Skeletal muscle tissue (tissue), 4 donors: Measurements from ENCODE around the gene LRRC25. TPM values are rescaled to one million over a fixed set of nuclear protein-coding genes. Genes with fewer than 3 reads are reported as not detected.

Experiments
- H3K27ac ChIP-seq: one replicate; pipeline ENCODE4 v1.7.0; 2013; ENCODE audit warnings: mild to moderate bottlenecking, low read depth, low read length, inconsistent platforms
- H3K27me3 ChIP-seq, 3 donors: one replicate each; pipeline ENCODE4 v1.7.0; 2013; ENCODE audit warnings: low read length in 3 of 3; ENCODE audit not compliant: control insufficient read depth in 3 of 3, insufficient read depth in 3 of 3
- H3K36me3 ChIP-seq, 3 donors: one replicate each; pipeline ENCODE4 v1.7.0; 2013; ENCODE audit warnings: low read length in 3 of 3; ENCODE audit not compliant: control insufficient read depth in 3 of 3, insufficient read depth in 3 of 3
- H3K4me1 ChIP-seq, 3 donors: one replicate each; pipeline ENCODE4 v1.7.0; 2013; ENCODE audit warnings: low read length in 3 of 3, mild to moderate bottlenecking in 3 of 3; ENCODE audit not compliant: control insufficient read depth in 3 of 3, insufficient read depth in 3 of 3
- H3K4me3 ChIP-seq, 3 donors: one replicate each; pipeline ENCODE4 v1.7.0; 2013; ENCODE audit warnings: low read length in 3 of 3
- H3K9ac ChIP-seq, 3 donors: one replicate each; pipeline ENCODE4 v1.7.0; 2013; ENCODE audit warnings: low read length in 3 of 3, mild to moderate bottlenecking in 3 of 3, moderate library complexity in 2 of 3, low read depth in 1 of 3
- H3K9me3 ChIP-seq, 3 donors: one replicate each; pipeline ENCODE4 v1.7.0; 2013; ENCODE audit warnings: low read length in 3 of 3; ENCODE audit not compliant: control insufficient read depth in 3 of 3
- total RNA-seq: library from RNA; depleted of rRNA; stranded (reverse); fragments of >200 nt; gene quantifications from one replicate; pipeline ENCODE4 v1.2.3, GENCODE V29; 2014
- donor health status: Osteomylitis.

LRRC25 gene
- total RNA-seq, 1 donor from 2014 or later = 2.1 TPM

DNA sequence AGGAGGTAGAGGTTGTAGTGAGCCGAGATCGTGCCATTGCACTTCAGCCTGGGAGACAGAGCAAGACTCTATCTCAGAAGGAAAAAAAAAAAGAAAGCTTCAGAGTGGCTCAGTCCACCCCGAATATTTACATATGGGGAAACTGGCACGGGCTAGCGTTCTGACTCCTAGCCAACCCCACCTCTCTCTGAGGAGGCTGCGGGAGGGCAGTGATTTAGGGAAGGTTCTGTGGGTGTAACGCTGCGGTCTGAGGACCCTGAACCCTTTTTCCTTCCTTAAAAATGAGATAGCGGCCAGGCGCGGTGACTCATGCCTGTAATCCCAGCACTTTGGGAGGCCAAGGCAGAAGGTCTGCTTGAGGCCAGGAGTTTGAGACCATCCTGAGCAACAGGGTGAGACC lies 5.0 kb downstream of the LRRC25 start:
- H3K27me3 ChIP-seq = peaks cover 0 to 8% (median 1%) of the 10 kb centered on the region in 3 donors
- H3K36me3 ChIP-seq = peaks cover 0 to 13% (median 0%) of the 10 kb centered on the region in 3 donors
- H3K9me3 ChIP-seq = peaks cover 0 to 2% (median 0%) of the 10 kb centered on the region in 3 donors
- H3K27ac ChIP-seq = no peak overlapping the region
- no peak overlapping the region for H3K9ac ChIP-seq
- H3K4me1 ChIP-seq = peaks cover 11 to 27% (median 24%) of the 10 kb centered on the region in 3 donors
- H3K4me3 ChIP-seq = no peak overlapping the region

DNA sequence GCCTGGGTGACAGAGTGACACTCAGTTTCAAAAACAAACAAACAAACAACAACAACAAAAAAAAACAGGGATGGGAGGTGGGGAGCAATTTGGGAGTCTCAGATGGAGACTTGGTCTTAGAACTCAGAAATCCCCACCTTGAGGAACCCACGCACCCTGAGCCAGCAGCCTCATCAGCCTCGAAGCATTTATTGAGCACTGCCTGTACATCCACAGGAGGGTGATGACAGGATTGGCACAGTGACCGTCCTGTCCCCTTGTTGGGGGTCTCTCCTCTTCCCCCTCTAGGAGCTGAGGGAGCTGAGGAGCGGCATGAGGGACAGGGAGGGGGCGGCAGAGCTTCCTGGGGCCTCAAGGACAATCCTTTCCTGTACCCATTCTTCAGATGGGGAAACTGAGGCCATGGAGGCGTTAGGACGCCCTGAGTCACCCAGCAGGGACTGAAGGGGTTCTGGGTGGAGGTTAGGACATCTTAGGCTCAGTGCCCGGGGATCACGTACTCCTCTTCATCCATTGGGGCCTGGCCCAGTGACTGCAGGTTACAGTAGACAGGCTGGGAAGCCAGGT lies 5.8 kb downstream of the LRRC25 start:
- Histone ChIP-seq H3K27me3 (peaks cover 0 to under 1% (median 0%) of the 10 kb centered on the region in 3 donors), H3K36me3 (peaks cover 0 to 13% (median 0%) of the 10 kb centered on the region in 3 donors), H3K4me3 (no peak overlapping the region)

DNA sequence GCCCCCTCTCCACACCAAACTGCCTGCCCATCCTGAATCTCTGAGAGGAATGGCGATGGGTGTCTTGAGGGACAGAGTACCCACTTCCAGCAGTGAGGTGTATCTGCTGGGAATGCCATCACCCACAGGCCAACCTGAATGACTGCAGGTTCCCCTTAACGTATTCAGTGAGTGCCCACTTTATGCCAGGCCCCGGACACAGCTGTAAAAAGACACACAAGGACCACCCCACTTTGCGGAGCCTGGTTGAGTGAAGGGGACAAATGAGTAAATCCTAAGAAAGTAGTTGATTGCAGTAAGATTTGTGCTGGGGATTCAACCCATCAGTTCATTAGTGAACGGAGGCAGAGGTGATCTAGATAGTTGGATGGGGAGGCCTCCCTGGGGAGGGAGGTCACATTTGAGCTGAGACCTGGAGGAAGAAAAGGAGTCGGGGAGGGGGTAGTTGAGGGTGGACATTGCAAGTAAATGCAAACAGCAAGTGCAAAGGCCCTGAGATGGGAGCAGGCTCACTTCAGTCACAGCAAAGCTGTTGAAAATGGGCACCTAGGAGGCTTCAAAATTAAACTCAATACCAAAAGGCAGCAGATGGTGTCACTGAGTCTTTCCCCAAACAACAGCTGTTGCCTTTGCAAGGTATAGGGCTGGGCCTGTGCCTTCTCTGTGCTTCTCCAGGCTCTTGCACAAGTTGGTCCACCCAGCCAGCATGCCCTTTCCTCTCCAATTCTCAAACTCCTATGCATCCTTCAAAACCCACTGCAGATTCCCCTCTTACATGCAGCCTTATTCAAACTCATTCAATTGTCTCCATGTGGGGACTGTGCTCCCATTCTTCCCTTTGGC lies 7.1 kb downstream of the LRRC25 start:
- H3K9me3 ChIP-seq = peaks cover 0 to 2% (median 0%) of the 10 kb centered on the region in 3 donors
- H3K27me3 ChIP-seq = peaks cover 0 to 7% (median 3%) of the 10 kb centered on the region in 3 donors
- peaks cover 0 to 13% (median 0%) of the 10 kb centered on the region in 3 donors for H3K36me3 ChIP-seq
- no peak overlapping the region for H3K9ac ChIP-seq
- no peak overlapping the region for H3K27ac ChIP-seq
- peak overlapping the region in 1 of 3 donors; percentile 12 for H3K4me3 ChIP-seq
- H3K4me1 ChIP-seq = peaks cover 5 to 17% (median 14%) of the 10 kb centered on the region in 3 donors

More for the DNA sequence above, 5.8 kb downstream of the LRRC25 start:
- Histone ChIP-seq H3K9ac (no peak overlapping the region), H3K9me3 (peaks cover 0 to 2% (median 0%) of the 10 kb centered on the region in 3 donors), H3K4me1 (peaks cover 10 to 24% (median 21%) of the 10 kb centered on the region in 3 donors), H3K27ac (no peak overlapping the region)

DNA sequence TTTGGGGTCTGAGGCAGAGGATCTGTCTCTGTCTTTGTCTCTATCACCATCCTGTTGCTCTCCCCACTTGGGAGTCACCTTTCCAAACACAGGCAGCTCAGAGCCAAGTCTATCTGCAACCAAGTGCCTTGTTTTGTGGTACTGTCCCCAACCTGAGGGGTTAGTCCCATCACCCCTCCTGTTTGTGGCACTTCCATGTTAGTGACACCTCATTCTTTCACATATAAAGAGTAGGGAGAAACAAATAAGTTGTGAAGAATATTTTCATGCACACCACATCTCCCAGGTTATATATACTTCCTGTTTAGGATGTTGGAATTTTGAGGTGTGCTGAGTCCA lies 7.7 kb downstream of the LRRC25 start:
- Histone ChIP-seq H3K4me3 (no peak overlapping the region), H3K27ac (no peak overlapping the region), H3K9ac (no peak overlapping the region), H3K9me3 (peaks cover 0 to 2% (median 0%) of the 10 kb centered on the region in 3 donors), H3K4me1 (peaks cover 5 to 17% (median 14%) of the 10 kb centered on the region in 3 donors), H3K36me3 (peaks cover 0 to 13% (median 0%) of the 10 kb centered on the region in 3 donors), H3K27me3 (peaks cover 0 to 8% (median 4%) of the 10 kb centered on the region in 3 donors)

DNA sequence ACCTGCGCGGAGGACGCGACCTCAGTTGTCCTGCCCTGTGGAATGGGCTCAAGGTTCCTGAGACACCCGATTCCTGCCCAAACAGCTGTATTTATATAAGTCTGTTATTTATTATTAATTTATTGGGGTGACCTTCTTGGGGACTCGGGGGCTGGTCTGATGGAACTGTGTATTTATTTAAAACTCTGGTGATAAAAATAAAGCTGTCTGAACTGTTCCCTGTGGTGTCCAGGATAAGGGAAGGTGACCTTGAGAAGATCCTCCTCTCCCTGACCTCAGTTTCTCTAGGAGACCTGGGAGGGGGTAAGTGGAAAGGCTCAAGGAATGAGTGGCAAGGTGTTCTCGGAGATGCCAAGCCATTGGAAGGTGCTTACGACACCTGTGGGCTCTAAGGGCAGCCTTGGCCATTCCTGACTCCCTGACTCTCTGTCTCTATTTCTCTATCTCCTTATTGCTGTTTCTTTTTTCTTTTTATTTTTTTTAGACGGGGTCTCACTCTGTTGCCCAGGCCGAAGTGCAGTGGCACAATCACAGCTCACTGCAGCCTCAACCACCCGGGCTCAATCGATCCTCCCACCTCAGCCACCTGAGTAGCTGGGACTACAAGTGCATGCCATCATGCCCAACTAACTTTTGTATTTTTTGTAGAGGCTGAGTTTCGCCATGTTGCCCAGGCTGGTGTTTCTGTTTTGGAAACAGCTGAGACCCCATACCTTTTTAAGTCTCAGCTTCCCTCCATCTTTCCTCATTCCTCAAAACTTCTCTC lies 8.3 kb downstream of the LRRC25 start:
- H3K36me3 ChIP-seq = peaks cover 0 to 13% (median 0%) of the 10 kb centered on the region in 3 donors
- H3K4me3 ChIP-seq = peak overlapping the region in 2 of 3 donors; percentile 62 to 64
- H3K27me3 ChIP-seq = peaks cover 0 to 8% (median 4%) of the 10 kb centered on the region in 3 donors
- peaks cover 0 to 2% (median 0%) of the 10 kb centered on the region in 3 donors for H3K9me3 ChIP-seq
- no peak overlapping the region for H3K27ac ChIP-seq
- peak overlapping the region in 1 of 3 donors; percentile 74 for H3K9ac ChIP-seq
- H3K4me1 ChIP-seq = peaks cover 5 to 17% (median 14%) of the 10 kb centered on the region in 3 donors

DNA sequence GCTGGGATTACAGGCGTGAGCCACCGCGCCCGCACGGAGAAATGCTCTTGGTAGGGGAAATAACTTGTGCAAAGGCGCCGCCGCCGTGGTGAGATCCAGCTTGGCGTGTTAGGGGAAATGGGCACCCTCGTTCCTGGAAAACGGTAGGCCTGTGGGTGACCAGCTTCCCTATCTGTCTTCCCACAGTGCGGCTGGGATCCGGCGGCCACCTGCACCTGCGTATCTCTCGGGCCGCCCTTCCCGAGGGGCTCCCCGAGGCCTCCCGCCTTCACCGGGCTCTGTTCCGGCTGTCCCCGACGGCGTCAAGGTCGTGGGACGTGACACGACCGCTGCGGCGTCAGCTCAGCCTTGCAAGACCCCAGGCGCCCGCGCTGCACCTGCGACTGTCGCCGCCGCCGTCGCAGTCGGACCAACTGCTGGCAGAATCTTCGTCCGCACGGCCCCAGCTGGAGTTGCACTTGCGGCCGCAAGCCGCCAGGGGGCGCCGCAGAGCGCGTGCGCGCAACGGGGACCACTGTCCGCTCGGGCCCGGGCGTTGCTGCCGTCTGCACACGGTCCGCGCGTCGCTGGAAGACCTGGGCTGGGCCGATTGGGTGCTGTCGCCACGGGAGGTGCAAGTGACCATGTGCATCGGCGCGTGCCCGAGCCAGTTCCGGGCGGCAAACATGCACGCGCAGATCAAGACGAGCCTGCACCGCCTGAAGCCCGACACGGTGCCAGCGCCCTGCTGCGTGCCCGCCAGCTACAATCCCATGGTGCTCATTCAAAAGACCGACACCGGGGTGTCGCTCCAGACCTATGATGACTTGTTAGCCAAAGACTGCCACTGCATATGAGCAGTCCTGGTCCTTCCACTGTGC lies 9.1 kb downstream of the LRRC25 start:
- peaks cover 0 to 2% (median 0%) of the 10 kb centered on the region in 3 donors for H3K9me3 ChIP-seq
- H3K4me1 ChIP-seq = peaks cover 5 to 17% (median 14%) of the 10 kb centered on the region in 3 donors
- peaks cover 0 to 11% (median 0%) of the 10 kb centered on the region in 3 donors for H3K36me3 ChIP-seq
- no peak overlapping the region for H3K27ac ChIP-seq
- H3K4me3 ChIP-seq = peak overlapping the region; percentile 40 to 64 (median 62)
- H3K9ac ChIP-seq = peak overlapping the region in 2 of 3 donors; percentile 53 to 74
- H3K27me3 ChIP-seq = peaks cover 0 to 8% (median 4%) of the 10 kb centered on the region in 3 donors

DNA sequence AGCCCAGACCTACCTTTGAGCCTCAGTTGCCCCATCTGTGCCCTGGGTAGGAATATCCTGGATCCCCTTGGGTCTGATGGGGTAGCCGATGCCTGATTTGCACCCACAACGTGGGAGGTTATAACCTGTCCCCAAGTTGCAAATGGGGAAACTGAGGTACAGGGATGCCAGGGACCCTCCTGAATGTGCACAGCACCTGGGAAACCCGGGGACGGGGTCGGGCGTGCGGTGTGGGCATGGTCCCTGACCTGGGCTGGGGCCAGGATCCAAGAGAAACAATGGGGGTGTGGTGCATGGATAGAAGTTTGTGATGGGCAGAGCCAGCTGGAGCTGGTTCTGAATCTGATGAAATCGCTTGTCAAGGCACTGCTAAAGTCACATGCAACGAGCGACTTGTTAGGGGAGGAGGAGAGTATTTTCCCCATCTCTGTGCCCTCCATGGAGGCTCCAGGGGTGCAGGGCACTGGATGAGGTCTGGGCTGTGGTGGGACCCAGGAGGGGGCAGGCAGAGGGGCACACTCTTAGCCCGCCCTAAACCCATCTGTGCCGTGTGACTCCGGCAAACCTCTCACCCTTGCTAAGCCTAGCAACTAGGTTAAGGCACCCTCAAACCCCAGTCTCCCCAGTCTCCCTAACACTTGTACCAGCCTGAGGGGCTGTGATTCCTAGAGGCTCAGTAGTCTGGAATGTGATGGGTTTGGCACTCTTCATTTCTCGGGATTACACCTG lies 10.7 kb downstream of the LRRC25 start:
- peaks cover 5 to 20% (median 17%) of the 10 kb centered on the region in 3 donors for H3K4me1 ChIP-seq
- H3K4me3 ChIP-seq = peak overlapping the region in 1 of 3 donors; percentile 22
- no peak overlapping the region for H3K27ac ChIP-seq
- H3K9ac ChIP-seq = peak overlapping the region in 1 of 3 donors; percentile 40
- H3K27me3 ChIP-seq = peaks cover 0 to 8% (median 4%) of the 10 kb centered on the region in 3 donors
- H3K36me3 ChIP-seq = peaks cover 0 to 9% (median 0%) of the 10 kb centered on the region in 3 donors
- peaks cover 0 to 2% (median 0%) of the 10 kb centered on the region in 3 donors for H3K9me3 ChIP-seq

DNA sequence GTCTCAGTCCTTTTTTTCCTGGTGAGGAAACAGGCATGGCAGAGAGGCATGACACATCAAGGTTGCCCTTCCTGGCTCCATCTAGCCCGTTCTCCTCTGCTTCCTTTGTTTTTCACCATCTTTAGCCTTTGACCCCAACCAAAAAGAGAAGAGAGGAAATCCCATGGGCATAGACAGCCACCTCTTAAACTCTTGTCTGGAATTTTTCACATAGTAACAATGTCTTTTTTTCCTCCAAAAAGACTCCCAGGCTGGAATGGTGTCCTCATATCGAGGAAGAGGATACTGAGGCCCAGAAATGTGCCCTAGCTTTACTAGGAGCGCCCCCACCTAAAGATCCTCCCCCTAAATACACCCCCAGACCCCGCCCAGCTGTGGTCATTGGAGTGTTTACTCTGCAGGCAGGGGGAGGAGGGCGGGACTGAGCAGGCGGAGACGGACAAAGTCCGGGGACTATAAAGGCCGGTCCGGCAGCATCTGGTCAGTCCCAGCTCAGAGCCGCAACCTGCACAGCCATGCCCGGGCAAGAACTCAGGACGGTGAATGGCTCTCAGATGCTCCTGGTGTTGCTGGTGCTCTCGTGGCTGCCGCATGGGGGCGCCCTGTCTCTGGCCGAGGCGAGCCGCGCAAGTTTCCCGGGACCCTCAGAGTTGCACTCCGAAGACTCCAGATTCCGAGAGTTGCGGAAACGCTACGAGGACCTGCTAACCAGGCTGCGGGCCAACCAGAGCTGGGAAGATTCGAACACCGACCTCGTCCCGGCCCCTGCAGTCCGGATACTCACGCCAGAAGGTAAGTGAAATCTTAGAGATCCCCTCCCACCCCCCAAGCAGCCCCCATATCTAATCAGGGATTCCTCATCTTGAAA lies 11.5 kb downstream of the LRRC25 start, which contains the start of gene GDF15:
Gene GDF15 (plus strand): TSS at position 484 of the 868 bp plus-strand sequence. CDS start 32 bp downstream, at position 516.
- H3K9ac ChIP-seq = peak within 1 kb of the TSS in 1 of 3 donors; percentile 40
- H3K4me3 ChIP-seq = peak within 1 kb of the TSS in 2 of 3 donors; percentile 2 to 22
- H3K27ac ChIP-seq = no peak within 1 kb of the TSS
- H3K36me3 ChIP-seq = peaks cover 0 to 7% (median 0%) of the 10 kb centered on the region in 3 donors
- H3K9me3 ChIP-seq = peaks cover 0 to 2% (median 0%) of the 10 kb centered on the region in 3 donors
- H3K27me3 ChIP-seq = peaks cover 0 to 8% (median 4%) of the 10 kb centered on the region in 3 donors
- H3K4me1 ChIP-seq = peaks cover 5 to 20% (median 17%) of the 10 kb centered on the region in 3 donors
